Caco-2 (cell line): ENCODE measurements around the gene STRAP. TPM values are rescaled to one million over a fixed set of nuclear protein-coding genes. Genes with fewer than 3 reads are reported as not detected.
A peak's percentile ranks its signal among the peaks of the same experiment; 100 is the strongest.

Experiments
- BruUV-seq: library from RNA; stranded (reverse); fragments of 400-500 nt; replicated peaks from 2 replicates; lab custom pipeline; 2021; lab: Mats Ljungman, UMichigan
- CTCF ChIA-PET: fragments of 300-600 bp; sonication (Branson Sonifier 250); formaldehyde crosslinking; loops from one replicate; lab custom pipeline; 2022; ENCODE audit warnings: antibody characterized with exemption; lab: Charles Lee
- POLR2A ChIA-PET: fragments of 300-600 bp; sonication (Branson Sonifier 250); formaldehyde crosslinking; loops from one replicate; lab custom pipeline; 2022; ENCODE audit warnings: antibody characterized with exemption; lab: Charles Lee
- DNase-seq, 2 experiments: peaks; one replicate each; pipeline versions ENCODE4 v3.0.0 to v3.0.0-alpha.2; 2020 to 2022
- H3K27me3 ChIP-seq: replicated peaks from 2 replicates; pipeline ENCODE4 v1.6.0; 2011; ENCODE audit warnings: low read length; ENCODE audit not compliant: control insufficient read depth, insufficient read depth
- H3K36me3 ChIP-seq: 2 replicates; pipeline ENCODE4 v1.5.1; 2011; ENCODE audit warnings: low read length; ENCODE audit not compliant: control insufficient read depth, insufficient read depth
- H3K4me1 ChIP-seq: fragments of 250-450 bp; sonication (Bioruptor Pico); 2 replicates; pipeline ENCODE4 v1.5.1; 2020; ENCODE audit warnings: mild to moderate bottlenecking
- H3K4me3 ChIP-seq: 2 replicates; pipeline ENCODE4 v1.5.1; 2011; ENCODE audit warnings: low read depth, mild to moderate bottlenecking, control low read depth, low read length
- H3K9me3 ChIP-seq: fragments of 250-450 bp; sonication (Bioruptor Pico); 2 replicates; pipeline ENCODE4 v1.5.1; 2020; ENCODE audit warnings: mild to moderate bottlenecking, moderate library complexity
- H3K27ac Mint-ChIP-seq: one replicate; pipeline ENCODE4 v1.8.0; 2022; ENCODE audit warnings: mixed read lengths; ENCODE audit not compliant: unreplicated experiment
- H3K27me3 Mint-ChIP-seq: one replicate; pipeline ENCODE4 v1.8.0; 2022; ENCODE audit warnings: mixed read lengths; ENCODE audit not compliant: insufficient read depth, unreplicated experiment
- H3K36me3 Mint-ChIP-seq: one replicate; pipeline ENCODE4 v1.8.0; 2022; ENCODE audit warnings: mild to moderate bottlenecking, mixed read lengths; ENCODE audit not compliant: insufficient read depth, unreplicated experiment
- H3K4me1 Mint-ChIP-seq: one replicate; pipeline ENCODE4 v1.8.0; 2022; ENCODE audit warnings: low read depth, mixed read lengths; ENCODE audit not compliant: unreplicated experiment
- H3K4me3 Mint-ChIP-seq: one replicate; pipeline ENCODE4 v1.8.0; 2022; ENCODE audit warnings: mild to moderate bottlenecking, moderate library complexity, mixed read lengths; ENCODE audit not compliant: unreplicated experiment
- H3K9me3 Mint-ChIP-seq: one replicate; pipeline ENCODE4 v1.8.0; 2022; ENCODE audit warnings: mixed read lengths; ENCODE audit not compliant: unreplicated experiment
- intact Hi-C: fragments of 100-400 bp; cut with micrococcal nuclease; formaldehyde crosslinking; loops from one replicate; pipeline ENCODE4 v1.10.0; 2022; ENCODE audit not compliant: unreplicated experiment
- total RNA-seq: library from RNA; stranded (reverse); gene quantifications from 2 replicates; pipeline ENCODE4 v1.2.3, GENCODE V29; 2022
- TF ChIP-seq, protein P1 (sequence below), 2 experiments: fragments of 200-600 bp in 1 of 2; IDR thresholded peaks; 1 replicate in 1 of 2; 2 replicates in 1 of 2; pipeline versions ENCODE4 v1.5.1 to v1.8.0; 2011 to 2022; ENCODE audit warnings: antibody characterized with exemption in 1 of 2, control low read depth in 1 of 2, inconsistent platforms in 1 of 2, low read depth in 1 of 2, low read length in 1 of 2, mild to moderate bottlenecking in 1 of 2, moderate library complexity in 1 of 2; ENCODE audit not compliant: insufficient read depth in 1 of 2, severe bottlenecking in 1 of 2, unreplicated experiment in 1 of 2

The STRAP gene
- total RNA-seq, 1 experiment from 2014 or later, result 246 TPM

DNA sequence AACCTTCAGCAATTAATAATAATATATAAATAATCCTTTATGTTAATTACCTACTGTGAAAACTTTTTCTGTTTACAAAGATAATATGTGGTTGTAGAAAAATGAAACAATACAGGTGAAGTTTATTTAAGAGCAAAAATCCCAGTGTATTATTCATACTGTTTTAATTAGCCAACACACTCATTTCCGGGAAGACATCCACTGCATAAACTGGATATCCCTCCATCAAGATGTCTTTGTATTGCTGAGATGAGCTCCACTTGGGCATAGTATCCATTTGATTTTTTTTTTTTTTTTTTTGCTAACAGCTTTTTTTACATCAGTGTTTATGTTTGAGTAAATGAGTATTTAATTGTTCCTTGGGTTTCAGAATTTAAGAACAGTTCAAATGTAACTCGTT, 15.2 kb downstream of the STRAP start:
- BruUV-seq, result no TSS peak
- Mint-ChIP-seq H3K4me3 (no peak overlapping the region), H3K27ac (no peak overlapping the region), H3K36me3 (peaks cover 88% of the 10 kb centered on the region), H3K27me3 (no peaks in the 10 kb centered on the region), H3K4me1 (no peaks in the 10 kb centered on the region), H3K9me3 (no peaks in the 10 kb centered on the region)
- Histone ChIP-seq H3K36me3 (peaks cover 4% of the 10 kb centered on the region), H3K4me3 (no peak overlapping the region), H3K4me1 (no peaks in the 10 kb centered on the region), H3K27me3 (no peaks in the 10 kb centered on the region), H3K9me3 (no peaks in the 10 kb centered on the region)
- DNase-seq, result no peak
- ChIA-PET POLR2A (interaction anchor here (1.2 kb wide), 1 partner anchor 14 kb away, joined by 6 read pairs; no protein-coding TSS in a partner anchor), CTCF (no interaction called here)
- TF ChIP-seq, protein P1, sequence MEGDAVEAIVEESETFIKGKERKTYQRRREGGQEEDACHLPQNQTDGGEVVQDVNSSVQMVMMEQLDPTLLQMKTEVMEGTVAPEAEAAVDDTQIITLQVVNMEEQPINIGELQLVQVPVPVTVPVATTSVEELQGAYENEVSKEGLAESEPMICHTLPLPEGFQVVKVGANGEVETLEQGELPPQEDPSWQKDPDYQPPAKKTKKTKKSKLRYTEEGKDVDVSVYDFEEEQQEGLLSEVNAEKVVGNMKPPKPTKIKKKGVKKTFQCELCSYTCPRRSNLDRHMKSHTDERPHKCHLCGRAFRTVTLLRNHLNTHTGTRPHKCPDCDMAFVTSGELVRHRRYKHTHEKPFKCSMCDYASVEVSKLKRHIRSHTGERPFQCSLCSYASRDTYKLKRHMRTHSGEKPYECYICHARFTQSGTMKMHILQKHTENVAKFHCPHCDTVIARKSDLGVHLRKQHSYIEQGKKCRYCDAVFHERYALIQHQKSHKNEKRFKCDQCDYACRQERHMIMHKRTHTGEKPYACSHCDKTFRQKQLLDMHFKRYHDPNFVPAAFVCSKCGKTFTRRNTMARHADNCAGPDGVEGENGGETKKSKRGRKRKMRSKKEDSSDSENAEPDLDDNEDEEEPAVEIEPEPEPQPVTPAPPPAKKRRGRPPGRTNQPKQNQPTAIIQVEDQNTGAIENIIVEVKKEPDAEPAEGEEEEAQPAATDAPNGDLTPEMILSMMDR (IDR thresholded peaks at IDR 0.05; ENCODE audit: insufficient read depth in 1 of 2, low read depth in 1 of 2, low read length in 1 of 2, severe bottlenecking in 1 of 2, unreplicated experiment in 1 of 2), result no peak
- intact Hi-C loops, result no loop called here

DNA sequence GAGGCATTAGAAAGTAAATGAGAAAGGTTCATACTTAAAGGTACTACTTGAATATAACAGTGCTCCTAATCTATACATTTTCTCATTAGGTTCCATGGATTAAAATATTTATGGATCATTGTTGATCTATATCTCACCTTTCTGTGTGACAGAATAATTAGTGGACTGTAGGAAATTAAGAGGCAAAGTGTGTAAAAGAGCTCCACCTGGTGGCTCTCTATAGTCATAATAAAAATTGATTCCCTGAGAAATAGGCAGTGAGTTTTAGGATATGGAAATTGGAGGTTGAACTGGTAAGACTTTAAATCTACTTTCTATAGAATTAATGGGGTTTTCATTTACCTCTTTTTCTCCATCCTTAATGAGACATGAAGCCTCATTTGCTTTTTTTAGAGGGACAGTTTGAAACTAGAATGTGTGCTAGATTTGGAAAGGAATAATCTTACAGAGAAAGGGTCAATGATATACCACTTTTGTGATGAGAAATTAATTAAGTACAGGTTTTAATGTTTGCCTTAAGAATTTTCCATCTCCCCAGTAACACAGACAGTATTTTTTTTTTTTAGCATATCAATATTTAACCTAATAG, 17.2 kb downstream of the STRAP start:
- ChIA-PET POLR2A (interaction anchor here (0.5 kb wide), 1 partner anchor 15 kb away, joined by 5 read pairs; no protein-coding TSS in a partner anchor), CTCF (interaction anchor here (0.5 to 1.6 kb wide), 7 partner anchors 10 to 188 kb away, joined by 3 to 17 read pairs (median 5); partner anchors contain the start of genes DERA and STRAP)
- TF ChIP-seq, protein P1 (IDR thresholded peaks at IDR 0.05; ENCODE audit: insufficient read depth in 1 of 2, low read depth in 1 of 2, low read length in 1 of 2, severe bottlenecking in 1 of 2, unreplicated experiment in 1 of 2), result peak; percentile 70 to 88
- DNase-seq, result peak in 1 of 2 experiments; percentile 38
- peaks cover 89% of the 10 kb centered on the region for H3K36me3 Mint-ChIP-seq
- BruUV-seq, result no TSS peak
- H3K4me1 ChIP-seq, result no peaks in the 10 kb centered on the region
- H3K4me3 ChIP-seq, result no peak overlapping the region
- H3K9me3 ChIP-seq, result no peaks in the 10 kb centered on the region
- H3K27me3 Mint-ChIP-seq, result no peaks in the 10 kb centered on the region
- H3K27ac Mint-ChIP-seq, result no peak overlapping the region
- peaks cover 3% of the 10 kb centered on the region; the same call in 1 of the 2 replicates for H3K36me3 ChIP-seq
- no peaks in the 10 kb centered on the region for H3K9me3 Mint-ChIP-seq
- H3K4me1 Mint-ChIP-seq, result no peaks in the 10 kb centered on the region
- H3K4me3 Mint-ChIP-seq, result no peak overlapping the region
- intact Hi-C loops, result loop anchor here (1.0 kb wide), 4 partner anchors 12 to 367 kb away; partner anchors contain the start of genes DERA and STRAP
- H3K27me3 ChIP-seq, result no peaks in the 10 kb centered on the region

DNA sequence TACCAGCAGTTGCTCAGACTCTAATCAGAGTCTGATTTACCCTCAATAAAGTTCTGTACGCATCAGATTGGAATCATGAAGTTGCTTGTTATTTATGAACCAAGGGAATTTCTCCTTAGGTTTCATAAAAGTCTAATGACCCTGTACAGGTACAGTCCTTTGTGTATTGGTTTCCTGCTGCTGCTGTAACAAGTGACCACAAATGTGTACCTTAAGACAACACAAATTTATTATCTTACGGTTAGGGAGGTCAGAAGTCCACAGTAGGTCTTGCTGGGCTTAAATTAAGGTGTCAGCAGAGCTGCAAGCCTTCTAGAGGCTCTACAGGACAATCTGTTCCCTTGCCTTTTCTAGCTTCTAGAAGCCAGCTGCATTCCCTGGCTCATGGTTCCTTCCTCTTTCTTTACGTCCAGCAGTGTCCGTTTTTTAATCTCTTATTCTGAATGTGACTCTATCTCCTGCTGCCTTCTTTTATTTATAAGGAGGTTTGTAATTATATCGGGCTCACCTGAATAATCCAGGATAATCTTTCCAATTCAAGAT, 22.3 kb downstream of the STRAP start:
- POLR2A ChIA-PET, result no interaction called here
- TF ChIP-seq, protein P1 (IDR thresholded peaks at IDR 0.05; ENCODE audit: insufficient read depth in 1 of 2, low read depth in 1 of 2, low read length in 1 of 2, severe bottlenecking in 1 of 2, unreplicated experiment in 1 of 2), result no peak
- Histone ChIP-seq H3K27me3 (no peaks in the 10 kb centered on the region), H3K4me1 (peaks cover 5% of the 10 kb centered on the region), H3K9me3 (no peaks in the 10 kb centered on the region), H3K36me3 (peaks cover 1% of the 10 kb centered on the region; the same call in 1 of the 2 replicates), H3K4me3 (no peak overlapping the region)
- Mint-ChIP-seq H3K27me3 (no peaks in the 10 kb centered on the region), H3K27ac (no peak overlapping the region), H3K4me3 (no peak overlapping the region), H3K36me3 (peaks cover 54% of the 10 kb centered on the region), H3K4me1 (no peaks in the 10 kb centered on the region), H3K9me3 (no peaks in the 10 kb centered on the region)
- CTCF ChIA-PET, result interaction anchor here (1.3 kb wide), 1 partner anchor 21 kb away, joined by 3 read pairs; no protein-coding TSS in a partner anchor
- intact Hi-C loops, result no loop called here
- BruUV-seq, result no TSS peak
- DNase-seq, result no peak
